ENCODE measurements around the gene KLF17.

The KLF17 gene

DNA sequence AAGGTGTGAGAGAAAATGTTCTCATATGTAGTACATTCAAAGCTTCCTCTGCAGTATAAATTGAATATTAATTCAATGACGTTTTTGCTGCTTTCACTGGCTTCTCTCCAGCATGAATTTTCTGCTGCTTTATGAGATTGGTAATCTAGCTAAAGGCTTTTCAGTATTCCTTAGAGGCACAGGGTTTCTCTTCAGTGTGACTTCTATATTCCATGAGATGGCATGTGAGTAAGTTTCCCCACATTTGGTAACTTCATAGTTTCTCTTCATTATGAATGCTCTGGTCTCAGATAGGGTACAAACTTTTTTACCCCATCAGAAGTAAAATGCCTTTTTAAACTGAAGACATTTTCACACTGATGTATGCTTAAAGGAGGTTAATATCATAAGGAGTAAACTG lies 33.2 kb downstream of the KLF17 start:
- no peak for TF ChIP-seq ZNF274 (IDR thresholded peaks at IDR 0.05; ENCODE audit: low read depth, low read length)
- H3K4me3 ChIP-seq (ENCODE audit: low read length) = no peak overlapping the region

GRCh38 chr1:44152692-44153091 lies 34.1 kb downstream of the KLF17 start:
- no peak for TF ChIP-seq ZNF274 (IDR thresholded peaks at IDR 0.05; ENCODE audit: low read depth, low read length)
- H3K4me3 ChIP-seq (ENCODE audit: low read length) = no peak overlapping the region

DNA sequence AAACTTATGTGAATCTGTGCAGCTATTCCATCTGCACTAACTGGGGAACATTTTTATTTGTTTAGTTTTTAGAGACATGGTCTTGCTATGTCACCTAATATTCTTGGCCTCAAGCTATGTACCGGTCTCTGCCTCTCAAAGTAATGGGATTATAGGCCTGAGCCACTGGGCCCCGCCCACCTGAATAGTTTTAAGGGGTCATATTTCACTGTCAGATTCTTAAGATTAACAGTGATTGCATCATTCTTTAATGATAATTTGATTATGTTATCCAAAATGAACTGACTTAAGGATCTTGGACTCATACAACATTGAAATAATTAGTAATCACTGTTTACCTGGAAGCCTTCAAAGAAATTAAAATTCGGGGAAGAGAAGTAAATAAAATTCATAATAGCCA lies 35.4 kb downstream of the KLF17 start:
- no peak for TF ChIP-seq ZNF274 (IDR thresholded peaks at IDR 0.05; ENCODE audit: low read depth, low read length)
- no peak overlapping the region for H3K4me3 ChIP-seq (ENCODE audit: low read length)

GRCh38 chr1:44157903-44158302 lies 39.3 kb downstream of the KLF17 start:
- TF ChIP-seq ZNF274 (IDR thresholded peaks at IDR 0.05; ENCODE audit: low read depth, low read length) = no peak
- H3K4me3 ChIP-seq (ENCODE audit: low read length) = no peak overlapping the region

- no peak overlapping the region for H3K4me3 ChIP-seq (ENCODE audit: low read length)
- TF ChIP-seq ZNF274 (IDR thresholded peaks at IDR 0.05; ENCODE audit: low read depth, low read length) = no peak
Observed at GRCh38 chr1:44158871-44159270, 40.2 kb downstream of the KLF17 start.

DNA sequence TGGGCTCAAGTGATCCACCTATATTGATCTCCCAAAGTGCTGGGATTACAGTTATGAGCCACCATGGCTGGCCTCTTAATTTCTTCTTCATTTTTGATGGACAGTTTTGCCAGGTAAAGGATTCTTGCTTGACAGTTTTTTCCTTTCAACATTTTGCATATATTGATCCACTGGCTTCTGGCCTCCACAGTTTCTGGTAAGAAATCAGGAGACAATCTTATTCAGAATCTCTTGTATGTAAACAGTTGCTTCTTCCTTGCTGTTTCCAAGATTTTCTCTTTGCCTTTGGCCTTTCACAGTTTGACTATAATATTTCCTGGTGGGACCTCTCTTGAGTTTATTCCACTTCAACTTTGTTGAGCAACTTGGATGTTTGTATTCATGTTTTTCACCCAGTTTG lies 42.9 kb downstream of the KLF17 start:
- no peak for TF ChIP-seq ZNF274 (IDR thresholded peaks at IDR 0.05; ENCODE audit: low read depth, low read length)
- H3K4me3 ChIP-seq (ENCODE audit: low read length) = no peak overlapping the region

- TF ChIP-seq ZNF274 (IDR thresholded peaks at IDR 0.05; ENCODE audit: low read depth, low read length) = no peak
- no peak overlapping the region for H3K4me3 ChIP-seq (ENCODE audit: low read length)
Observed at GRCh38 chr1:44168520-44169098, 50.0 kb downstream of the KLF17 start.

- TF ChIP-seq ZNF274 (IDR thresholded peaks at IDR 0.05; ENCODE audit: low read depth, low read length) = no peak
Observed at GRCh38 chr1:44170281-44170823, 51.7 kb downstream of the KLF17 start.

GRCh38 chr1:44174630-44175029 lies 56.0 kb downstream of the KLF17 start:
- TF ChIP-seq ZNF274 (IDR thresholded peaks at IDR 0.05; ENCODE audit: low read depth, low read length) = no peak
- H3K4me3 ChIP-seq (ENCODE audit: low read length) = no peak overlapping the region

More at GRCh38 chr1:44170281-44170823, 51.7 kb downstream of the KLF17 start:
- no peak overlapping the region for H3K4me3 ChIP-seq (ENCODE audit: low read length)
